SU-DHL-6 (cell line): ENCODE measurements around the gene NTSR1.

Source experiments
- H2AFZ ChIP-seq: fragments of 200-600 bp; sonication (generic); 2 replicates; pipeline ENCODE4 v1.6.1; 2014; ENCODE audit warnings: low read depth, mild to moderate bottlenecking, moderate library complexity, mixed read lengths, antibody characterized with exemption, low read length; ENCODE audit not compliant: severe bottlenecking
- H3F3A ChIP-seq: fragments of 200-600 bp; shearing (Covaris generic); 2 replicates; pipeline ENCODE4 v1.6.0; 2016; ENCODE audit warnings: antibody characterized with exemption, mild to moderate bottlenecking; ENCODE audit not compliant: insufficient read depth
- H3K27ac ChIP-seq: fragments of 200-600 bp; sonication (generic); 2 replicates; pipeline ENCODE4 v1.5.1; 2016; ENCODE audit warnings: low read depth, mild to moderate bottlenecking, low read length, moderate library complexity, mixed read lengths
- H3K27me3 ChIP-seq: fragments of 200-600 bp; sonication (generic), shearing (Covaris generic); 2 replicates; pipeline ENCODE4 v1.6.0; 2014; ENCODE audit warnings: mild to moderate bottlenecking, low read length
- H3K36me3 ChIP-seq: fragments of 200-600 bp; sonication (generic); 2 replicates; pipeline ENCODE4 v1.6.1; 2014; ENCODE audit warnings: mild to moderate bottlenecking, low read length, mixed read lengths
- H3K4me2 ChIP-seq: fragments of 300-600, 200-600 bp; shearing (Covaris generic), sonication (generic); 2 replicates; pipeline ENCODE4 v1.6.0; 2014; ENCODE audit warnings: low read length, low read depth, mild to moderate bottlenecking; ENCODE audit not compliant: poor library complexity, severe bottlenecking
- H3K4me3 ChIP-seq: fragments of 200-600 bp; sonication (generic); 2 replicates; pipeline ENCODE4 v1.5.1; 2014; ENCODE audit warnings: antibody characterized with exemption, low read length, mild to moderate bottlenecking, mixed read lengths; ENCODE audit not compliant: insufficient read depth, poor library complexity, severe bottlenecking
- H3K79me2 ChIP-seq: fragments of 200-600 bp; sonication (generic); 2 replicates; pipeline ENCODE4 v1.6.1; 2014; ENCODE audit warnings: mild to moderate bottlenecking, low read length, moderate library complexity; ENCODE audit not compliant: insufficient read depth
- H3K9ac ChIP-seq: fragments of 200-600 bp; sonication (generic); 2 replicates; pipeline ENCODE4 v1.7.0; 2014; ENCODE audit warnings: mild to moderate bottlenecking, low read length
- H3K9me2 ChIP-seq: fragments of 200-600 bp; sonication (generic); replicated peaks from 2 replicates; pipeline ENCODE4 v1.6.1; 2014; ENCODE audit warnings: low read length; ENCODE audit not compliant: insufficient read depth
- H3K9me3 ChIP-seq: fragments of 200-600 bp; sonication (generic); 2 replicates; pipeline ENCODE4 v1.6.1; 2014; ENCODE audit warnings: low read length, mixed read lengths; ENCODE audit not compliant: insufficient read depth
- H4K20me1 ChIP-seq: fragments of 200-600 bp; sonication (generic); 2 replicates; pipeline ENCODE4 v1.6.1; 2014; ENCODE audit warnings: low read depth, mild to moderate bottlenecking, antibody characterized with exemption, low read length, moderate library complexity, mixed read lengths
- CTCF ChIP-seq: fragments of 200-600 bp; sonication (generic); IDR thresholded peaks from one replicate; pipeline ENCODE4 v1.5.1; 2017; ENCODE audit warnings: antibody characterized with exemption, mild to moderate bottlenecking, low read length, moderate library complexity; ENCODE audit not compliant: insufficient read depth, poor library complexity, severe bottlenecking
- EZH2phosphoT487 ChIP-seq: fragments of 200-600 bp; sonication (generic), shearing (Covaris generic); conservative IDR thresholded peaks from 2 replicates; pipeline ENCODE4 v1.6.1; 2018; ENCODE audit warnings: mild to moderate bottlenecking, antibody characterized with exemption, low read length, moderate library complexity, mixed read lengths

The NTSR1 gene

DNA sequence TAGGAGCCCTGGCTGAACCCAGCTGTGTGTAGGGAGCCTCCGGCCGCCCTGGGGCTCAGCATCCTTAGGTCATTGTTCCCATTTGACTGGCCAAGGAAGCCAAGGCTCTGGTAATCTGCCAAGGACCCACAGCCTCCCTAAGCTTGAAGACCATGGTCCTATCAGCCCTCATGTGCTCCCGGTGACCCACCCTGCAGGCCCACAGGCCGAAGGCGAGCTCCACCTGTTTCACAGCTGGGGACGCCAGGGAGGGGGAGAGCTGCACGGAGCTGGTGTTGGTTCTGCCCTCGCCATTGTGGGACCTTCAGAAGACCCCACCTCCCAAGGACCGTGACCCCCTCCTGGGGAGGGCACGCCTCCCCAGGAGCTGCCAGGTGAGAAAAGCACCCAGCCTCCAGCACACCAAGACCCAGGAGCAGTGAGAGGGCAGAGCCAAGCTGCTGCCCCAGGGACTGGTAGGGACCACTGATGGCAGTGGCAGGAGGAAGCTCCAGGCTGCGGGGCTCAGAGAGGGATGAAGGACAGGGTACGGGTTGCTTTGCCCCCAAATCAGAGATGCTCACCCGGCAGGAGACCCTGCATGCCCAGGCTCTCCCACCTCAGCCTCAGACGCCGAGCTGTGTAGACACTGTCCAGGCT is 56.9 kb downstream of the NTSR1 start:
- Histone ChIP-seq H2AFZ (no peak overlapping the region), H3K9ac (no peak overlapping the region), H3K9me2 (no peaks in the 10 kb centered on the region), H3K27me3 (no peaks in the 10 kb centered on the region), H3F3A (no peaks in the 10 kb centered on the region), H3K4me3 (no peak overlapping the region), H3K9me3 (no peaks in the 10 kb centered on the region), H3K79me2 (no peaks in the 10 kb centered on the region), H3K27ac (no peak overlapping the region), H3K4me2 (no peak overlapping the region), H4K20me1 (no peaks in the 10 kb centered on the region), H3K36me3 (no peaks in the 10 kb centered on the region)
- TF ChIP-seq EZH2phosphoT487 (no peak), CTCF (no peak)

DNA sequence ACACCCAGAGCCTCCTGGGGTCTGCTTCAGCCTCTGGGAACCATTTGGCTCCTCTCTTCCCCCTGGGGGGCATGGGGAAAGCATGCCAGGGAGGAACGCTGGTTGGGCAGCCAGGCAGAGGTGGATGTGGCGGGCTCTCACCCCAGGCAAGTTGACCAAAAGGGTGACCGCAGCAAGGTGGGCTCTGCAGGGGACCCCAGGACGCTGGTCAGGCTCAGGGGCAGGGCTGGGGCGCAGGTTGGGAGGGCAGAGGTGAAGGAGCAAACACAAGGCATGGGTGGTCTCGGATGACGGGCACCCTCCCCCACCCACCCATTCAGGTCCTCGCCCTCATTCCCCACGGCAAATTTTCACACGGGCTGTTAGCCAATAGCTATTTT is 57.4 kb downstream of the NTSR1 start:
- Histone ChIP-seq H3K79me2 (no peaks in the 10 kb centered on the region), H3K9ac (no peak overlapping the region), H3K4me3 (no peak overlapping the region), H4K20me1 (no peaks in the 10 kb centered on the region), H3K27me3 (no peaks in the 10 kb centered on the region), H3K9me3 (no peaks in the 10 kb centered on the region), H2AFZ (no peak overlapping the region), H3K27ac (no peak overlapping the region), H3K36me3 (no peaks in the 10 kb centered on the region), H3F3A (no peaks in the 10 kb centered on the region), H3K9me2 (no peaks in the 10 kb centered on the region), H3K4me2 (no peak overlapping the region)
- no peak for TF ChIP-seq EZH2phosphoT487

DNA sequence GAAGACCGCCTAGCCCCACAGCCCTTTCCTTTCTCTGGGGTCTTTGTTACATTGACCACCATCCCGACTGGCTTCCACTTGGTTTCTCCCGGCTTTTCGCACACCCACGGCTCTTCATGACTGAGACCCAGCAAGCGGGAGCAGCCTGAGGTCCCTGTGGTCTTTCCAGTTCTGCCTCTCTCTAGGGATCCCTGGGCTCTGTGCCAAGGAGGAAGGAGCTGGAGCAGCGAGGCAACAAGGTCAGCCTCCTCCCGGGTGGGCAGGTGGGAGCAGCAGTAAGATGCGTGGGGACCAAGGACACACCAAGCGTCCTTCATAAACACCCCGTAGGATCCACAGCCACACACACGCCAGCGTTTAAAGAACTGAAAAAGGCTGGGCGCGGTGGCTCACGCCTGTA is 58.1 kb downstream of the NTSR1 start:
- H2AFZ ChIP-seq = no peak overlapping the region
- TF ChIP-seq CTCF (no peak), EZH2phosphoT487 (no peak)
- H3K36me3 ChIP-seq = no peaks in the 10 kb centered on the region
- no peak overlapping the region for H3K27ac ChIP-seq
- no peaks in the 10 kb centered on the region for H3K79me2 ChIP-seq
- no peaks in the 10 kb centered on the region for H3K27me3 ChIP-seq
- no peak overlapping the region for H3K9ac ChIP-seq
- no peak overlapping the region for H3K4me2 ChIP-seq
- no peaks in the 10 kb centered on the region for H4K20me1 ChIP-seq
- H3K9me2 ChIP-seq = no peaks in the 10 kb centered on the region
- no peaks in the 10 kb centered on the region for H3F3A ChIP-seq
- no peak overlapping the region for H3K4me3 ChIP-seq
- H3K9me3 ChIP-seq = no peaks in the 10 kb centered on the region

- H3K9me3 ChIP-seq = no peaks in the 10 kb centered on the region
- TF ChIP-seq CTCF (no peak), EZH2phosphoT487 (no peak)
- H3K27ac ChIP-seq = no peak overlapping the region
- H3K27me3 ChIP-seq = no peaks in the 10 kb centered on the region
- no peaks in the 10 kb centered on the region for H4K20me1 ChIP-seq
- H3K9me2 ChIP-seq = no peaks in the 10 kb centered on the region
- no peak overlapping the region for H2AFZ ChIP-seq
- H3K9ac ChIP-seq = no peak overlapping the region
- no peaks in the 10 kb centered on the region for H3K79me2 ChIP-seq
- no peak overlapping the region for H3K4me2 ChIP-seq
- H3K36me3 ChIP-seq = no peaks in the 10 kb centered on the region
- H3K4me3 ChIP-seq = no peak overlapping the region
- no peaks in the 10 kb centered on the region for H3F3A ChIP-seq
Measured at GRCh38 chr20:62768234-62768546, 59.6 kb downstream of the NTSR1 start.
